ENCODE measurements around the gene GKN1.

GKN1 gene

DNA sequence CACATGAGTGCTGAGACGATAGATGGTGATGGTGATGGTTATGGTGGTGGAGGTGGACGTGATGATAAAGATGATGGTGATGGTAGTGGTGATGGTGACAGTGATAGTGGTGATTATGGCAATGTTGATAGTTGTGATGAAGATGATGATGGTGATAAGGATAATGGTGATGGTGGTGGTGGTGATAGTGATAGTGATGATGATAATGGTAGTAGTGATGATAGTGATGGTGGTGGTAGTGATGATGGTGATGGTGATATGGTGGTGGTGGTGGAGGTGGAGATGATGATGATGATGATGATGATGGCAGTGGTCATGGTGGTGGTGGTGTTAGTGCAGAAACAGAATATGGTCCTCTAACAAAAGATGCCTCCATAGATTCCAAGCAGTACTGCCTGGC, 48.8 kb downstream of the GKN1 start:
- TF ChIP-seq, protein P1, sequence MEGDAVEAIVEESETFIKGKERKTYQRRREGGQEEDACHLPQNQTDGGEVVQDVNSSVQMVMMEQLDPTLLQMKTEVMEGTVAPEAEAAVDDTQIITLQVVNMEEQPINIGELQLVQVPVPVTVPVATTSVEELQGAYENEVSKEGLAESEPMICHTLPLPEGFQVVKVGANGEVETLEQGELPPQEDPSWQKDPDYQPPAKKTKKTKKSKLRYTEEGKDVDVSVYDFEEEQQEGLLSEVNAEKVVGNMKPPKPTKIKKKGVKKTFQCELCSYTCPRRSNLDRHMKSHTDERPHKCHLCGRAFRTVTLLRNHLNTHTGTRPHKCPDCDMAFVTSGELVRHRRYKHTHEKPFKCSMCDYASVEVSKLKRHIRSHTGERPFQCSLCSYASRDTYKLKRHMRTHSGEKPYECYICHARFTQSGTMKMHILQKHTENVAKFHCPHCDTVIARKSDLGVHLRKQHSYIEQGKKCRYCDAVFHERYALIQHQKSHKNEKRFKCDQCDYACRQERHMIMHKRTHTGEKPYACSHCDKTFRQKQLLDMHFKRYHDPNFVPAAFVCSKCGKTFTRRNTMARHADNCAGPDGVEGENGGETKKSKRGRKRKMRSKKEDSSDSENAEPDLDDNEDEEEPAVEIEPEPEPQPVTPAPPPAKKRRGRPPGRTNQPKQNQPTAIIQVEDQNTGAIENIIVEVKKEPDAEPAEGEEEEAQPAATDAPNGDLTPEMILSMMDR (IDR thresholded peaks at IDR 0.05; ENCODE audit: low read depth, low read length): no peak
- no peaks in the 10 kb centered on the region for H3K9me3 ChIP-seq (ENCODE audit: severe bottlenecking)
- H3K27ac ChIP-seq: no peak overlapping the region
- H3K4me3 ChIP-seq (ENCODE audit: low read depth, low read length): no peak overlapping the region
- H3K27me3 ChIP-seq (ENCODE audit: insufficient read depth, low read depth, severe bottlenecking): no peaks in the 10 kb centered on the region
- H3K36me3 ChIP-seq: no peaks in the 10 kb centered on the region
- DNase-seq: no peak

DNA sequence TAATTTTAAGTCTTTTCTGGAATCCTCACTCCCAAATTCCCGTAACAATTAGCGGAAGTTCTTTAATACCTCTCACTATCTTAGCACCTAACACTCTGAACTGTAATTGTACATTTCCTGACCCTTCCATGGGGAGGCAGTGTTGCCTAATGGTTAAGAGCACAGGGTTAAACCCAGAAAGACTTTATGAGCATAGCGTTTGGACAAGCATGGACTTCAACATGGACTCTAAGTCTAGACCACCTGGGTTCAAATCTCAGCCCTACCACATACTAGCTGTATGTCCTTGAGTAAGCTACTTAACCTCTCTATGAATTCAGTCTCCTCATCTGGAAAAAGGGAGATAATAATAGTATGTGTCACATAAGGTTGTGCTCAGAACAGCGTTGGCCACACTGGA, 51.6 kb downstream of the GKN1 start:
- peak; percentile 68 for DNase-seq
- H3K27me3 ChIP-seq (ENCODE audit: insufficient read depth, low read depth, severe bottlenecking): no peaks in the 10 kb centered on the region
- no peak overlapping the region for H3K4me3 ChIP-seq (ENCODE audit: low read depth, low read length)
- TF ChIP-seq, protein P1 (IDR thresholded peaks at IDR 0.05; ENCODE audit: low read depth, low read length): peak; percentile 66; the same call in 1 of the 2 replicates
- no peak overlapping the region for H3K27ac ChIP-seq
- H3K9me3 ChIP-seq (ENCODE audit: severe bottlenecking): no peaks in the 10 kb centered on the region
- no peaks in the 10 kb centered on the region for H3K36me3 ChIP-seq

DNA sequence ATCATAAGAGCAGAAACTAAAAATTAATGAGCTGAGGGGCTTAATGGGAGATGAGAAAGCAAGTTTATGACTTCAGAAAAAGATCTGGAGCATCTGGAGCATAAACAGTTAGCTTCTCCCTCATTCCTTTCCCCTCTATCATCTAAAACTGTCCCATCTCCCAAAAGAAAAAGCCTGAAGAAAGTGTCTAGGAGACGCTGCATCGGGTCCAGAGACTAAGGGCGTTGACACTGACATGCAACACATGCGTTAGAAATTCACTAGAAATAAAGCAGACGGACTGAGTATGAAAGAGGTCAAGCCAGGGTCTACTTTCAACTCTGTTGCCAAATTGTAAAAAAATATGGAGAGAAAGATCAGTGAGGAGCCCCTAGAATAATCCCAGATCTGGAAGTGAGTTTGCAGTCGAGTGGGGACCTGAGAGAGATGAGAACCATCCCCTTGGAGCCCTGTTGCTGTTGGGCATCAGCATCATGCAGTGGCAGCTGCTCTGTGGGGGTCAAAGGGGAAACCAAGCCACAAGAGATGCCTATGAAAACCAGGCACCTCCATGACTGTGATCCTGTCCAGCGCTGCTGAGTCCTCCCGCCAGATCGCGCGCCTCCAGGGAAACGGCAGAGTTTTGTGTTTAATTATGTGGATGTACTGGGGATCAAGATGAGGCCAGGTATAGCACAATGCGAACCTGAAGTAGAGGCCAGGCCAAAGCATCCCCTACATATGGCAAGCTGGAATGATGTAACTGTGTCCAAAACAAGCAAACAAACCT, 52.4 kb downstream of the GKN1 start:
- Histone ChIP-seq H3K27ac (no peak overlapping the region), H3K27me3 (ENCODE audit: insufficient read depth, low read depth, severe bottlenecking) (no peaks in the 10 kb centered on the region), H3K36me3 (no peaks in the 10 kb centered on the region), H3K9me3 (ENCODE audit: severe bottlenecking) (no peaks in the 10 kb centered on the region), H3K4me3 (ENCODE audit: low read depth, low read length) (no peak overlapping the region)
- TF ChIP-seq, protein P1 (IDR thresholded peaks at IDR 0.05; ENCODE audit: low read depth, low read length): no peak
- no peak for DNase-seq
